Muscle layer of colon (tissue), 2 donors: ENCODE results near the gene TCF7L1.

Experiments used
- H3K27ac ChIP-seq: one replicate; pipeline ENCODE4 v1.7.0; 2013; ENCODE audit warnings: low read depth, mild to moderate bottlenecking, low read length, moderate library complexity
- H3K27me3 ChIP-seq, 2 donors: one replicate each; pipeline ENCODE4 v1.7.0; 2013; ENCODE audit warnings: low read length in 2 of 2, mild to moderate bottlenecking in 2 of 2; ENCODE audit not compliant: insufficient read depth in 2 of 2, control insufficient read depth in 1 of 2
- H3K36me3 ChIP-seq: one replicate; pipeline ENCODE4 v1.7.0; 2013; ENCODE audit warnings: mild to moderate bottlenecking, low read length; ENCODE audit not compliant: insufficient read depth
- H3K4me1 ChIP-seq: one replicate; pipeline ENCODE4 v1.7.0; 2013; ENCODE audit warnings: mild to moderate bottlenecking, low read length; ENCODE audit not compliant: insufficient read depth
- H3K4me3 ChIP-seq, 2 donors: one replicate each; pipeline ENCODE4 v1.7.0; 2013; ENCODE audit warnings: low read length in 2 of 2, low read depth in 1 of 2, mild to moderate bottlenecking in 1 of 2, moderate library complexity in 1 of 2
- H3K9ac ChIP-seq: one replicate; pipeline ENCODE4 v1.7.0; 2013; ENCODE audit warnings: low read length
- H3K9me3 ChIP-seq: one replicate; pipeline ENCODE4 v1.7.0; 2013; ENCODE audit warnings: mild to moderate bottlenecking, low read length
- donor health status: abdominal sarcoma.
- donor health status: Adenocarcinoma of cecum.

Gene TCF7L1

GRCh38 chr2:85235281-85235680 is 102.1 kb downstream of the TCF7L1 start:
- Histone ChIP-seq H3K4me1 (peaks cover 8% of the 10 kb centered on the region), H3K27ac (no peak overlapping the region), H3K9me3 (no peaks in the 10 kb centered on the region), H3K4me3 (no peak overlapping the region), H3K36me3 (peaks cover 4% of the 10 kb centered on the region), H3K9ac (no peak overlapping the region), H3K27me3 (no peaks in the 10 kb centered on the region)

- no peaks in the 10 kb centered on the region for H3K9me3 ChIP-seq
- no peak overlapping the region for H3K4me3 ChIP-seq
- no peaks in the 10 kb centered on the region for H3K27me3 ChIP-seq
- H3K4me1 ChIP-seq, result peaks cover 10% of the 10 kb centered on the region
- no peak overlapping the region for H3K9ac ChIP-seq
- H3K27ac ChIP-seq, result no peak overlapping the region
- H3K36me3 ChIP-seq, result peaks cover 4% of the 10 kb centered on the region
Observed at GRCh38 chr2:85236084-85236483, 102.9 kb downstream of the TCF7L1 start.

GRCh38 chr2:85237849-85238565 is 104.8 kb downstream of the TCF7L1 start:
- no peak overlapping the region for H3K9ac ChIP-seq
- H3K36me3 ChIP-seq, result peaks cover 4% of the 10 kb centered on the region
- peaks cover 7% of the 10 kb centered on the region for H3K4me1 ChIP-seq
- no peaks in the 10 kb centered on the region for H3K9me3 ChIP-seq
- no peaks in the 10 kb centered on the region for H3K27me3 ChIP-seq
- H3K27ac ChIP-seq, result no peak overlapping the region
- H3K4me3 ChIP-seq, result no peak overlapping the region

- H3K27me3 ChIP-seq, result no peaks in the 10 kb centered on the region
- H3K36me3 ChIP-seq, result peaks cover 4% of the 10 kb centered on the region
- no peaks in the 10 kb centered on the region for H3K9me3 ChIP-seq
- H3K4me3 ChIP-seq, result no peak overlapping the region
- peaks cover 13% of the 10 kb centered on the region for H3K4me1 ChIP-seq
- no peak overlapping the region for H3K9ac ChIP-seq
- no peak overlapping the region for H3K27ac ChIP-seq
Observed at GRCh38 chr2:85238607-85239006, 105.4 kb downstream of the TCF7L1 start.

GRCh38 chr2:85239102-85239501 is 105.9 kb downstream of the TCF7L1 start:
- H3K27ac ChIP-seq, result no peak overlapping the region

GRCh38 chr2:85240055-85240454 is 106.9 kb downstream of the TCF7L1 start:
- Histone ChIP-seq H3K27ac (no peak overlapping the region), H3K27me3 (no peaks in the 10 kb centered on the region), H3K4me3 (no peak overlapping the region), H3K4me1 (peaks cover 22% of the 10 kb centered on the region), H3K9me3 (no peaks in the 10 kb centered on the region), H3K36me3 (no peaks in the 10 kb centered on the region), H3K9ac (no peak overlapping the region)

More at GRCh38 chr2:85239102-85239501, 105.9 kb downstream of the TCF7L1 start:
- H3K4me3 ChIP-seq, result no peak overlapping the region
- no peaks in the 10 kb centered on the region for H3K27me3 ChIP-seq
- no peaks in the 10 kb centered on the region for H3K9me3 ChIP-seq
- H3K4me1 ChIP-seq, result peaks cover 18% of the 10 kb centered on the region
- peaks cover 4% of the 10 kb centered on the region for H3K36me3 ChIP-seq
- no peak overlapping the region for H3K9ac ChIP-seq

GRCh38 chr2:85242321-85242720 is 109.1 kb downstream of the TCF7L1 start:
- no peaks in the 10 kb centered on the region for H3K27me3 ChIP-seq
- no peaks in the 10 kb centered on the region for H3K9me3 ChIP-seq
- H3K36me3 ChIP-seq, result no peaks in the 10 kb centered on the region
- no peak overlapping the region for H3K27ac ChIP-seq
- peaks cover 22% of the 10 kb centered on the region for H3K4me1 ChIP-seq
- no peak overlapping the region for H3K9ac ChIP-seq
- H3K4me3 ChIP-seq, result no peak overlapping the region

GRCh38 chr2:85243101-85244072 is 110.2 kb downstream of the TCF7L1 start:
- no peaks in the 10 kb centered on the region for H3K27me3 ChIP-seq
- no peak overlapping the region for H3K27ac ChIP-seq
- H3K9ac ChIP-seq, result no peak overlapping the region
- H3K4me3 ChIP-seq, result no peak overlapping the region
- H3K9me3 ChIP-seq, result no peaks in the 10 kb centered on the region
- peaks cover 27% of the 10 kb centered on the region for H3K4me1 ChIP-seq
- no peaks in the 10 kb centered on the region for H3K36me3 ChIP-seq

- Histone ChIP-seq H3K4me1 (peaks cover 42% of the 10 kb centered on the region), H3K4me3 (no peak overlapping the region), H3K9ac (no peak overlapping the region), H3K27ac (no peak overlapping the region), H3K9me3 (no peaks in the 10 kb centered on the region), H3K27me3 (no peaks in the 10 kb centered on the region), H3K36me3 (no peaks in the 10 kb centered on the region)
Observed at GRCh38 chr2:85244828-85245227, 111.6 kb downstream of the TCF7L1 start.

- Histone ChIP-seq H3K27me3 (no peaks in the 10 kb centered on the region), H3K9me3 (no peaks in the 10 kb centered on the region), H3K27ac (no peak overlapping the region), H3K4me3 (no peak overlapping the region), H3K9ac (no peak overlapping the region), H3K4me1 (peaks cover 42% of the 10 kb centered on the region), H3K36me3 (no peaks in the 10 kb centered on the region)
Observed at GRCh38 chr2:85245891-85246290, 112.7 kb downstream of the TCF7L1 start.

GRCh38 chr2:85246348-85246747 is 113.2 kb downstream of the TCF7L1 start:
- Histone ChIP-seq H3K27me3 (no peaks in the 10 kb centered on the region), H3K9ac (no peak overlapping the region), H3K4me1 (peaks cover 38% of the 10 kb centered on the region), H3K9me3 (no peaks in the 10 kb centered on the region), H3K36me3 (no peaks in the 10 kb centered on the region), H3K27ac (no peak overlapping the region), H3K4me3 (no peak overlapping the region)
